Measurements from ENCODE around the gene CCDC92.
"Not testable (repeated sequence)": the region's sequence is repeated elsewhere in the genome, so short reads cannot be mapped to it uniquely, and the experiment has no call there.

The CCDC92 gene

GRCh38 chr12:123947531-123947930, 25.1 kb downstream of the CCDC92 start:
- not testable (repeated sequence) for DNase-seq

DNA sequence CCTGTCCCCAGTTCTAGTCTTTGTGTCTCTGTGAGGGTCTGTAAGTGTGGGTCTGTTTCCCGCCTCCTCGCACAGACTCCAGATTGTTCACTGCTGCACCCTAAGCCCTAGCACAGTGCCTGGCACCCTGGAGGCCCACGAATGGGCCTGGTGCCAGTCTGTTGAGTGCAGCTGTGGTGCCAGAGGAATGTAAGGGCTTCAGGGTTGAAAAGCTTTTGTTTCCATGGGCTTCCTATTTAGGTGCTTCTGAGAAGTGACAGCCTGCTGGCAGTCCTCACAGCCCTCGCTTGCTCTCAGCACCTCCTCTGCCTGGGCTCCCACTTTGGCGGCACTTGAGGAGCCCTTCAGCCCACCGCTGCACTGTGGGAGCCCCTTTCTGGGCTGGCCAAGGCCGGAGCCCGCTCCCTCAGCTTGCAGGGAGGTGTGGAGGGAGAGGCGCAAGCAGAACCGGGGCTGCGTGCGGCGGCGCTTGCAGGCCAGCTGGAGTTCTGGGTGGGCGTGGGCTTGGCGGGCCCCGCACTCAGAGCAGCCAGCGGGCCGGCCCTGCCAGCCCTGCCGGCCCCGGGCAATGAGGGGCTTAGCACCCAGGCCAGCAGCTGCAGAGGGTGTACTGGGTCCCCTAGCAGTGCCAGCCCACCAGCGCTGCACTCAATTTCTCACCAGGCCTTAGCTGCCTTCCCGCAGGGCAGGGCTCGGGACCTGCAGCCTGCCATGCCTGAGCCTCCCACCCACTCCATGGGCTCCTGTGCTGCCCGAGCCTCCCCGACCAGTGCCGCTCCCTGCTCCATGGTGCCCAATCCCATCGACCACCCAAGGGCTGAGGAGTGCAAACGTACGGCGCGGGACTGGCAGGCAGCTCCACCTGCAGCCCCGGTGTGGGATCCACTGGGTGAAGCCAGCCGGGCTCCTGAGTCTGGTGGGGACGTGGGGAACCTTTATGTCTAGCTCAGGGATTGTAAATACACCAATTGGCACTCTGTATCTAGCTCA, 25.8 kb downstream of the CCDC92 start:
- DNase-seq = not testable (repeated sequence)

- no peak for DNase-seq
Observed at GRCh38 chr12:123946152-123946515, 26.5 kb downstream of the CCDC92 start.

- no peak for DNase-seq
Observed at GRCh38 chr12:123945287-123946151, 27.1 kb downstream of the CCDC92 start.

- DNase-seq = no peak
Observed at GRCh38 chr12:123944696-123945095, 27.9 kb downstream of the CCDC92 start.

DNA sequence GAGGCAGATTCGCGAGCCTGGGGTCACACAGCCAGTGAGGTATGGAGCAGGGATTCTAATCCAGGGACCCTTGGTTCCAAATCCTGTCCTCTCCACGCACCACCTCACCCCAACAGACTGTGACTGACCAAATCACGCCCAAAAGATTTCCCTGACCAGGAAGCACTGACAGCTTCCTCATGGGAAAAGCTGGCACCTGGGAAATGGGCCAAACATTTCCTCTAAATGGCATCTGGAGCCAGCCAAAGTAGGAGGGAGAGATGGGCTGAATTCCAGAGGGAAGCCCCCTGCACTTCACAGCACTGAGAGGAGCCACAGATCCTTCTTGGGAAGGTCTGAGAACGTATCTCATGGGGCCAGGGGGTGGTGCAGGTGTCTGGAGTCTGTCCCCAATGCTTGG, 28.8 kb downstream of the CCDC92 start:
- no peak for DNase-seq

DNA sequence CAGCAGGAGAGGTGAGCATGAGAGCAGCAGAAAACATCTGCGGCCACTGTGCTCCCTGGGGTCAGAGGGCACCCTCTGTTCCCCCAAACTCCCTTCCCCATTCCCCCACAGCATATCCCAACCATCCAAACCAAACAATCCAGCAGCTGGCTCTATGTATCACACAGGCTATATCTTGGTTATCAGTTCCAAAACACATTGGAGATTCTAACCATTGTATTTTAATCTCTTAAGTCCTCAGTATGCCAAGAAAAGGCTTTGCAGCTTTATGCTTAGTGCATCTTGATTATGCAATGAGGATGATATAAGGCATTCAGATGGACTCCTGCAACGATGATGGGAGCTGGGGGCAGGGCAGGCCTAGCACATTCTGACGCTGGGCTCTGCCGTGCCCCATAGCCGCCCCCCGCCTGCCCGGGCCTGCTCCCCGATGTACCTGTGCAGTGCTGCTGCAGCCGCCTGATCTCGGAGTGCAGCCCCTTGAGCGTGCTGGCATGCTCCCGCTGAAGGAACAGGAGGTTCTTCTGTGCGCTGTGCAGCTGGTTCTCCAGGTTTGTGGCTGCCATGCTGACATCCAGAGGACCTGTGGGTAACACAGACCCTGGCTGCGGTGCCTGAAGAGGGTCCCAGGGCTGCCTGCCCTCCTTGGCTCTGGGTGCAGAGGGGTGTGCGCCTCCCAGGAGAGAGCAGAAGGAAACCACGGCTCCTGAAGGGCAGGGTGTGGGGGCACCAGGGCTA, 29.6 kb downstream of the CCDC92 start:
- DNase-seq = no peak

DNA sequence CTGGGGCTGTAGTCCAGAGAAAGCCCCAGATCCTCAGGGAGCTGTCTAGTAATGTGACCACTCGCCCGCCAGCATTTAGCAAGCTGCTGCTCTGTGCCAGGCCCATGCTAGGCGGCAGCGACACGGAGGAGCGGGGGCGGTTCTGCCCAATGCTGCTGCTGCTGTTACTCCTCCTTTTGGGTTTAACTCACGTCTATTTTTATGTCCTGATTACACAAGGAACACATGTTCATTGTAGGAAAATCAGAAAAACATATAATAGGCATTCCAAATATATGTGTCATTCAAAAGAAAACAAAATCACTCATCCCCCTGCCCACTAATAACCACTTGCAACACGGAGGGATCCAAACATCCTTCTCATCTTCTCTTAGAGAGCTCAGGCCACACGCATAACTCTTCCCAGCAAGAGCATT, 30.4 kb downstream of the CCDC92 start:
- no peak for DNase-seq

DNA sequence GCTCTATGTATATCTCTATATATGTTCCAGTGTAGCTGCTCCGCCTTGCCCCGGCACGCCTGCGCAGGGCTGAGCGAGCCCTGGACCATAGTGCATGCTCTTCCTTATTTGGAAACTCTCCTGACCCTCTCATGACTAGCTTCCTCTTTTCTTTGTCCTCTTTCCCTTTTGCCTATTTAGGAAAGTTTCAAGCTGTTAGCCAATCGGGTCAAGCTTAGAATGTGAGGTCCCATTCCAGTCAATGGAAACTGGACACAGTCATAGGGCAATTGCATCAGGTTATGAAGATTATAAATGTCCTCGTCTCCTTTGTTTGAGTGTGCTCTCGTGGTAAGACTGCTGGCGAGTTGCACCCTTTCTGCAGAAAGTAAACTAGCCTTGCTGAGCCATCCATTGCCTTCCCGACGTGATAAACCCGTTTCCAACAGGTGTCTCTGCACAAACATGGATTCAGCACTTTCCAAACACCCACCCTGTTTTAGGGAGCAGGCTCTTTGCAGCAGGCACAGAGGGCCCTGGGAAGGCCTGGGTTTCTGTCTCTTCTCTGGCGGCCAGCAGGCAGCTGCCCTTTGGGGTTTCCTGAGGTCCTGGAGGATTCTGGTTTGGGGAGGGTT, 30.9 kb downstream of the CCDC92 start:
- no peak for DNase-seq

GRCh38 chr12:123941000-123941399, 31.6 kb downstream of the CCDC92 start:
- DNase-seq = no peak

- DNase-seq = no peak
Observed at GRCh38 chr12:123940627-123940966, 32.0 kb downstream of the CCDC92 start.

DNA sequence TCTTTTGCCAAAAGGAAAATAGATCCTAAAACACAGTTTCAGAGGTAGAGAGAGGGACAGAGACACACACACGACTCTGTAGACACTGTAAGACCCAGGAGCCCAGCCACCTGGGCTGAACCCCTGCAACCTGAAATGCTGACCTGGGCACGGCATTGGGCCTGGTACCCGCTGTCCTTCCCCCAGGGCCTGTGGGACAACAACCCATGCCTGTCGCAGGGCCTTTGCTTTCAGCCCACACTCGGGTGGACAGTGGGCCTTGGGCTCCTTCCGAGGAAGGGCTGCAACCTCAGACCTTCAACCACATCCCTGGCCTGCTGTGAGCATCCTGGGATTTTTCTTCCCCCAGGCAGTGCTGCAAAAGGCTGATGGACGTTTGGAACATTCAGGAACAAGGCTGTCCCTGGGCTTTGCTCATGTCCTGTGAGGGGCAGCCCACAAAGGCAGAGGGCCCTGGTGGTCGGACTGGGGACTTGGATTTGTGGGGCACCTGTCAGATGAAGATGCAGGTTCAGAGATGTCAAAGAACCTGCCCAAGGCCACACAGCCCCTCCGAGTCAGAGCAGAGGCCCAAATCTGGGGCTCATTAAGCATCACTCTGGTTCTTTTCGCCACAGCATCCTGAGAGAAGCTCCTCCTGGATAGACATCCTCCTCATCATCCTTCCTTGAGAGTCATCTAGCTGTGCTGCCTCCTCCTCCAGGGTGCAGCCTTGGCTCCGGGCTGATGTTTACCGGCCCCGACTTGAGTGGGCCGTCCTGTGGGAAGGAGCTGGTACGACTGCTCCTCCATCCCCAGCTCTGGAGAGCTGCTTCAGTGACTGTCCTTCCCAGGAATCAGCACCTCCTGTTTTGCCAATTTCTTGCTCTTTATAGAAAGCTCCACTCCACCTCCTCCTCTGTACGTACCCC, 32.7 kb downstream of the CCDC92 start:
- DNase-seq = no peak

GRCh38 chr12:123938679-123939480, 33.8 kb downstream of the CCDC92 start:
- DNase-seq = no peak

DNA sequence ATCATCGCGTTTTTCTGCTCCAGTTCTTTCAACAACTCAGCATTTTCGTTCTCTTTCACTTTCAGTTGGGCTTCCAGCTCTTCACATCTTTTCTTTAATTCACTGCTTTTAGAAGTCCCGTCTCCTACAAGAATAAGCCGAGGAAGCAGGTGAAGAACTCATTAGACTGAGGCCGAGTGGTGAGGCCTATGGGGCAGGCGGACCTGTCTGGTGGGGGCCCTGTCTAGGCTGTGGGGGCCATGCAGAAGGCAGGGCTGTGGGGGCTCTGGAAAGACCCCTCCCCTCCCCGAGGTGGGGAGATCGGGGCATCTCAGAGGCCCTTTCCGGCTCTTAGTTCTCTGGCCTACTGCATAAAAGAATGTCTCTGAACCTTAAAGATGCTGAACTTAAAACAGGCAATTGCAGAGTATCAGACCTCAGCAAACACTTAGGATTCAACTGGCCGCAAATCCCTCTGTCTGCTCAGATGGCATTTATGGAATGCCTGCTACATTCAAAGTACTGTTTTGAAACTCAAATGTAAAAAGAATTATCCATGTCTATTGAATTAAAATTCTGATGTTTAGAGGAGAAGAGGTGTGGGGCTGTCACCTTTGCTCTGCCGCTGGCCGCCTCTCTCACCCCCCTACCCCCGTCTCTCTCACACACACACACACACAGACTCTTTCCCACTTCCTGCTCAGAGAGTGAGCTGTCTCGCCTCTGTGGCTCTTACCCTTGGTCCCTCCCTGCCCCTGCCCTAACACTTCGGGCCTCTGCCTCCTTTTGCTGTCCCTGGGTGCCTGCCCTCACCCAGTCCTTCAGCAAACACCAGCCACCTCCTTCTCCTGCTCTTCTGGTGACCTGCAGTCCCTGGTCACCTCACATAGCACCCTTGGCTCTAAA, 34.7 kb downstream of the CCDC92 start:
- DNase-seq = no peak

- no peak for DNase-seq
Observed at GRCh38 chr12:123936956-123937706, 35.5 kb downstream of the CCDC92 start.

GRCh38 chr12:123936471-123936870, 36.2 kb downstream of the CCDC92 start:
- no peak for DNase-seq

- no peak for DNase-seq
Observed at GRCh38 chr12:123935956-123936355, 36.7 kb downstream of the CCDC92 start.

DNA sequence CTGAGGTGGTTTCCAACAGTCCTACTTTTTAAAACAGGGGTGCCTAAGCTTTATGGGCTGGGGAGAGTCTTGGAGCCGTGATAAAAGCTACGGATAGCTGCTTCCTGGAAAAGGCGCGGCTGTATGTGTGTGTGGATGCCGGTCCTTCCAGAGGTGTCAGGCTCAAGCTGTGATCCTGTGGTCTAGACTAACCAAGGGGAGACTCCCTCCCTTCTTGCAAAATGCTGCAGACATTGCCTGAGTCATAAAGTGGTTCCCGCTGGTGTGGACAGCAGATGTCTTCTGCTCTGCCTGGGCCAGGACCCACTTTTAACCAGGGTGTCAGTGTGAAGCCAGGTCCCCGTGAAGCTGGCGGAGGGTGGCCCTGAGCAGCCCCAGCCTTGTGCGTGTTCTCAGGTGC, 37.8 kb downstream of the CCDC92 start:
- no peak for DNase-seq

All from NCI-H1436 treated with DMSO at 0.1 percent for 48 hours (cell line).